Prostate gland (tissue), 2 donors: ENCODE results near the gene FXR1. TPM values are rescaled to one million over a fixed set of nuclear protein-coding genes. Genes with fewer than 3 reads are reported as not detected.
"Not testable (repeated sequence)": the region's sequence is repeated elsewhere in the genome, so short reads cannot be mapped to it uniquely, and the experiment has no call there.

Source experiments
- DNase-seq: peaks from one replicate; pipeline ENCODE4 v3.0.0-alpha.2; 2019; ENCODE audit warnings: low spot score
- H3K27ac ChIP-seq, 2 donors: fragments of 200-600 bp; sonication (generic); 2 replicates each; pipeline ENCODE4 v1.5.1; 2017 to 2019
- H3K27me3 ChIP-seq: fragments of 200-600 bp; sonication (generic); replicated peaks from 2 replicates; pipeline ENCODE4 v1.5.1; 2019; ENCODE audit not compliant: insufficient read depth
- H3K36me3 ChIP-seq, 2 donors: fragments of 200-600 bp; sonication (generic); 1 replicate in 1 of 2; 2 replicates in 1 of 2; pipeline versions ENCODE4 v1.5.1 to v1.8.1; 2017 to 2019
- H3K4me1 ChIP-seq: fragments of 200-600 bp; sonication (generic); replicated peaks from 2 replicates; pipeline ENCODE4 v1.5.1; 2019
- H3K4me3 ChIP-seq, 2 donors: fragments of 200-600 bp; sonication (generic); 2 replicates each; pipeline ENCODE4 v1.5.1; 2017 to 2019
- H3K9me3 ChIP-seq: fragments of 200-600 bp; sonication (generic); 2 replicates; pipeline ENCODE4 v1.5.1; 2017
- CTCF ChIP-seq, 4 experiments: fragments of 200-600 bp in 2 of 4; fragments of 450-650 bp in 2 of 4; sonication (generic) in 2 of 4; IDR thresholded peaks; 1 replicate in 3 of 4; 2 replicates in 1 of 4; pipeline ENCODE4 v1.5.1; 2016 to 2019; ENCODE audit warnings: antibody characterized with exemption in 4 of 4, mild to moderate bottlenecking in 2 of 4, moderate library complexity in 2 of 4
- POLR2A ChIP-seq: fragments of 450-650 bp; IDR thresholded peaks from one replicate; pipeline ENCODE4 v1.6.1; 2016; ENCODE audit warnings: antibody characterized with exemption, mild to moderate bottlenecking
- POLR2AphosphoS5 ChIP-seq: sonication (generic); formaldehyde crosslinking; IDR thresholded peaks from one replicate; pipeline ENCODE4 v1.6.1; 2017; ENCODE audit warnings: antibody characterized with exemption
- WGBS: methylation state at CpG from one replicate; pipeline ENCODE4 v1.1.5; 2018; 5-methylcytosine and 5-hydroxymethylcytosine counted together
- intact Hi-C: fragments of 100-400 bp; cut with DNase I; formaldehyde crosslinking; loops from one replicate; pipeline ENCODE4 v1.14.2; 2022
- total RNA-seq, 2 donors: library from RNA; depleted of rRNA; stranded (reverse); fragments of >200 nt; gene quantifications; one replicate each; pipeline ENCODE4 v1.1.0, GENCODE V29; 2016

The FXR1 gene
- total RNA-seq, 2 donors from 2014 or later: 80.2 to 114 TPM

- 93% methylated on average over 2 of the region's 2 CpGs for WGBS
- no peak for DNase-seq
These were observed 69.4 kb downstream of the FXR1 start for GRCh38 chr3:180981912-180982311.

DNA sequence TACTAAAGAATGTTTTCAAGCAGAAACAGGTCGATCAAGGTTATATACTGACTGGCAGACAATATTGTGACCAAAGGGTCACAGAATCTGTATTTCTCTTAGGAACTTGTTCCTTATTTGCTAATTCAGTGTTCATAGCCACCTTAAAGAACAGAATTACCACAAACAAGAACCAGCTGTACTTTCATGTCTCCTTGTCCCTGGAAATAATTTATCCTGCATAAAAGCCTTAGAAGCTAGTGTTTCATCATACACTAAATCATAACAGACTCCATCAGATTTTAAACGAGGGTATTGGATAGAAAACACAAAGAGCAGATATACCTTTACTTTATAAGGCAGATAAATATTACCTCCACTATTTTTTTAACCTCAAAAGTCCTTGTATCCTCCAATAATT is 70.7 kb downstream of the FXR1 start:
- intact Hi-C loops: no loop called here
- Histone ChIP-seq H3K4me3 (no peak overlapping the region), H3K27ac (no peak overlapping the region), H3K4me1 (no peaks in the 10 kb centered on the region), H3K27me3 (no peaks in the 10 kb centered on the region), H3K36me3 (no peaks in the 10 kb centered on the region), H3K9me3 (no peaks in the 10 kb centered on the region)
- TF ChIP-seq POLR2A: no peak
- no peak for TF ChIP-seq POLR2AphosphoS5
- no peak for TF ChIP-seq CTCF (IDR thresholded peaks at IDR 0.05)
- DNase-seq: no peak
- 34% methylated on average over 2 of the region's 2 CpGs for WGBS

More at GRCh38 chr3:180981912-180982311, 69.4 kb downstream of the FXR1 start:
- Histone ChIP-seq H3K4me3 (no peak overlapping the region), H3K27me3 (no peaks in the 10 kb centered on the region), H3K36me3 (no peaks in the 10 kb centered on the region), H3K27ac (no peak overlapping the region), H3K4me1 (no peaks in the 10 kb centered on the region), H3K9me3 (no peaks in the 10 kb centered on the region)
- TF ChIP-seq POLR2AphosphoS5 (no peak), POLR2A (no peak)
- intact Hi-C loops: no loop called here

GRCh38 chr3:180986366-180986765 is 73.9 kb downstream of the FXR1 start:
- intact Hi-C loops, H3K27me3 ChIP-seq, DNase-seq, H3K9me3 ChIP-seq, H3K4me1 ChIP-seq, H3K36me3 ChIP-seq, H3K4me3 ChIP-seq, H3K27ac ChIP-seq: not testable (repeated sequence)
- 93% methylated on average over 10 of the region's 10 CpGs for WGBS

DNA sequence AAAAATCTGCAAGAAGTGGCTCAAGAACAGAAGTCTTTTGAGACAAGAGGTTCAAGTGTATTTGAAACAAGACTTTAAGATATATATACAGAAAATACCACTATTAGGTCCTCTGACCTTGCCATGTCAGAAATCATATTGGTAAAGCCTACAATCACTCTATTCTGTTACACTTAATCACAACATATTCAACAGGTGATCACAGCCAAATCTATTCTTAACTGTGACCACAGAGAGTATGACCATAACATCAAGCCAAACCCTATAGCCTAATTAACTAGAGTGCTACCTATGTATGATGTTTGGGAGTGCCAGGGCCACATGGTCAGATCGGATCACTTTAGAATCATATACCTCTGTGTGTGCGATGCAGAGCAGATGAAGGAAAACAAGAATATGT is 74.9 kb downstream of the FXR1 start:
- no peaks in the 10 kb centered on the region for H3K27me3 ChIP-seq
- no peak overlapping the region for H3K27ac ChIP-seq
- no peak for TF ChIP-seq POLR2AphosphoS5
- no peak for TF ChIP-seq POLR2A
- TF ChIP-seq CTCF (IDR thresholded peaks at IDR 0.05): no peak
- H3K9me3 ChIP-seq: no peaks in the 10 kb centered on the region
- 92% methylated on average over 2 of the region's 2 CpGs for WGBS
- no peak for DNase-seq
- H3K36me3 ChIP-seq: no peaks in the 10 kb centered on the region
- intact Hi-C loops: no loop called here
- no peak overlapping the region for H3K4me3 ChIP-seq
- H3K4me1 ChIP-seq: no peaks in the 10 kb centered on the region

- H3K27me3 ChIP-seq: no peaks in the 10 kb centered on the region
- H3K4me1 ChIP-seq: no peaks in the 10 kb centered on the region
- intact Hi-C loops: loop anchor here (2.0 kb wide), 1 partner anchor 77 kb away; the partner anchor contains the start of gene FXR1
- H3K9me3 ChIP-seq: no peaks in the 10 kb centered on the region
- peak; percentile 94 for DNase-seq
- TF ChIP-seq POLR2AphosphoS5 (peak; percentile 96), CTCF (IDR thresholded peaks at IDR 0.05) (no peak), POLR2A (peak; percentile 65)
- no peaks in the 10 kb centered on the region for H3K36me3 ChIP-seq
- WGBS: under 1% methylated on average over 41 of the region's 43 CpGs
- H3K27ac ChIP-seq: peak within 1 kb of the TSS; percentile 82 to 86
- peak within 1 kb of the TSS; percentile 63 to 76 for H3K4me3 ChIP-seq
These were observed 77.1 kb downstream of the FXR1 start, which contains the start of gene DNAJC19 for GRCh38 chr3:180989291-180990163. TSS of gene DNAJC19 (minus strand) at chr3:180989736. CDS start at chr3:180989602, 134 bp downstream.
